Tibial artery (tissue), 4 donors: Measurements from ENCODE around the gene MYO3B.

ENCODE experiments used
- DNase-seq, 2 donors: peaks; one replicate each; pipeline ENCODE4 v3.0.0-alpha.2; 2019
- H3K27ac ChIP-seq, 2 donors: fragments of 200-600 bp; sonication (generic) in 1 of 2; 1 replicate in 1 of 2; 2 replicates in 1 of 2; pipeline ENCODE4 v1.5.1; 2018 to 2019; ENCODE audit warnings: mild to moderate bottlenecking in 1 of 2
- H3K27me3 ChIP-seq, 2 donors: fragments of 200-600 bp; sonication (generic) in 1 of 2; one replicate each; pipeline versions ENCODE4 v1.5.1 to v1.6.0; 2016 to 2019
- H3K36me3 ChIP-seq, 3 donors: fragments of 200-600 bp; sonication (generic) in 2 of 3; one replicate each; pipeline ENCODE4 v1.5.1; 2016 to 2019; ENCODE audit warnings: mild to moderate bottlenecking in 2 of 3
- H3K4me1 ChIP-seq, 4 donors: fragments of 200-600 bp; sonication (generic) in 2 of 4; 1 replicate in 3 of 4; 2 replicates in 1 of 4; pipeline ENCODE4 v1.5.1; 2016 to 2019
- H3K4me3 ChIP-seq, 2 donors: fragments of 200-600 bp; sonication (generic) in 1 of 2; 1 replicate in 1 of 2; 2 replicates in 1 of 2; pipeline ENCODE4 v1.5.1; 2018 to 2019; ENCODE audit warnings: mild to moderate bottlenecking in 2 of 2
- H3K9me3 ChIP-seq, 3 donors: fragments of 200-600 bp; sonication (generic) in 1 of 3; one replicate each; pipeline ENCODE4 v1.5.1; 2016 to 2019
- CTCF ChIP-seq, 2 experiments: fragments of 200-600 bp in 1 of 2; fragments of 450-650 bp in 1 of 2; IDR thresholded peaks; one replicate each; pipeline ENCODE4 v1.5.1; 2017 to 2019; ENCODE audit warnings: antibody characterized with exemption in 2 of 2, mild to moderate bottlenecking in 1 of 2, moderate library complexity in 1 of 2
- intact Hi-C: fragments of 100-400 bp; cut with DNase I; formaldehyde crosslinking; loops from one replicate; pipeline ENCODE4 v1.15.0; 2023; ENCODE audit warnings: low total_unique reads

The MYO3B gene

GRCh38 chr2:170310876-170311502 is 133.0 kb downstream of the MYO3B start:
- H3K27me3 ChIP-seq = peaks cover 0 to 3% of the 10 kb centered on the region in 2 donors
- H3K27ac ChIP-seq = no peak overlapping the region
- H3K4me3 ChIP-seq = no peak overlapping the region
- DNase-seq = no peak
- no peaks in the 10 kb centered on the region for H3K36me3 ChIP-seq
- TF ChIP-seq CTCF (IDR thresholded peaks at IDR 0.05) = no peak
- H3K4me1 ChIP-seq = no peaks in the 10 kb centered on the region
- intact Hi-C loops = no loop called here
- no peaks in the 10 kb centered on the region for H3K9me3 ChIP-seq

- Histone ChIP-seq H3K9me3 (no peaks in the 10 kb centered on the region), H3K27ac (no peak overlapping the region), H3K27me3 (peaks cover 0 to 3% of the 10 kb centered on the region in 2 donors), H3K4me3 (no peak overlapping the region), H3K36me3 (no peaks in the 10 kb centered on the region), H3K4me1 (no peaks in the 10 kb centered on the region)
- TF ChIP-seq CTCF (IDR thresholded peaks at IDR 0.05) = no peak
- DNase-seq = no peak
- intact Hi-C loops = no loop called here
Measured at GRCh38 chr2:170313347-170313991, 135.5 kb downstream of the MYO3B start.

- intact Hi-C loops = no loop called here
- peaks cover 0 to 3% of the 10 kb centered on the region in 2 donors for H3K27me3 ChIP-seq
- no peaks in the 10 kb centered on the region for H3K9me3 ChIP-seq
- TF ChIP-seq CTCF (IDR thresholded peaks at IDR 0.05) = no peak
- no peak overlapping the region for H3K27ac ChIP-seq
- no peak overlapping the region for H3K4me3 ChIP-seq
- DNase-seq = no peak
- no peaks in the 10 kb centered on the region for H3K36me3 ChIP-seq
- H3K4me1 ChIP-seq = no peaks in the 10 kb centered on the region
Measured at GRCh38 chr2:170313992-170314348, 136.0 kb downstream of the MYO3B start.

- H3K27me3 ChIP-seq = peaks cover 0 to 3% of the 10 kb centered on the region in 2 donors
- TF ChIP-seq CTCF (IDR thresholded peaks at IDR 0.05) = no peak
- intact Hi-C loops = no loop called here
- no peak for DNase-seq
- no peak overlapping the region for H3K27ac ChIP-seq
- no peak overlapping the region for H3K4me3 ChIP-seq
- H3K9me3 ChIP-seq = no peaks in the 10 kb centered on the region
- H3K36me3 ChIP-seq = no peaks in the 10 kb centered on the region
- H3K4me1 ChIP-seq = no peaks in the 10 kb centered on the region
Measured at GRCh38 chr2:170314744-170315447, 136.9 kb downstream of the MYO3B start.

- no peak for DNase-seq
- no peaks in the 10 kb centered on the region for H3K36me3 ChIP-seq
- intact Hi-C loops = no loop called here
- TF ChIP-seq CTCF (IDR thresholded peaks at IDR 0.05) = no peak
- no peaks in the 10 kb centered on the region for H3K4me1 ChIP-seq
- no peak overlapping the region for H3K4me3 ChIP-seq
- H3K9me3 ChIP-seq = peaks cover 0 to 7% (median 0%) of the 10 kb centered on the region in 3 donors
- no peaks in the 10 kb centered on the region for H3K27me3 ChIP-seq
- no peak overlapping the region for H3K27ac ChIP-seq
Measured at GRCh38 chr2:170320948-170321347, 143.0 kb downstream of the MYO3B start.
